Ishikawa (cell line): ENCODE results near the gene KDELR1.

ENCODE experiments used
- CEBPB ChIP-seq: IDR thresholded peaks from 2 replicates; pipeline ENCODE4 v1.6.1; 2012
- CREB1 ChIP-seq: IDR thresholded peaks from 2 replicates; pipeline ENCODE4 v1.6.1; 2012; ENCODE audit warnings: low read depth
- EGR1 ChIP-seq: IDR thresholded peaks from 2 replicates; pipeline ENCODE4 v1.6.1; 2012
- EP300 ChIP-seq: IDR thresholded peaks from 2 replicates; pipeline ENCODE4 v1.6.1; 2012; ENCODE audit warnings: borderline replicate concordance
- FOXM1 ChIP-seq: IDR thresholded peaks from 2 replicates; pipeline ENCODE4 v1.6.1; 2012; ENCODE audit warnings: low read depth, borderline replicate concordance
- NFIC ChIP-seq: IDR thresholded peaks from 2 replicates; pipeline ENCODE4 v1.6.1; 2012
- RAD21 ChIP-seq: IDR thresholded peaks from 2 replicates; pipeline ENCODE4 v1.6.1; 2012; ENCODE audit warnings: low read depth
- TAF1 ChIP-seq: IDR thresholded peaks from 2 replicates; pipeline ENCODE4 v1.6.1; 2012; ENCODE audit warnings: low read depth, mild to moderate bottlenecking
- TCF12 ChIP-seq: IDR thresholded peaks from 2 replicates; pipeline ENCODE4 v1.6.1; 2012; ENCODE audit warnings: low read depth
- TEAD4 ChIP-seq: IDR thresholded peaks from 2 replicates; pipeline ENCODE4 v1.6.1; 2012
- YY1 ChIP-seq: IDR thresholded peaks from 2 replicates; pipeline ENCODE4 v1.6.1; 2012; ENCODE audit warnings: low read depth
- ZBTB7A ChIP-seq: IDR thresholded peaks from 2 replicates; pipeline ENCODE4 v1.6.1; 2012; ENCODE audit warnings: low read depth
- TF ChIP-seq, protein P1 (sequence below): IDR thresholded peaks from 2 replicates; pipeline ENCODE4 v1.6.1; 2012
- TF ChIP-seq, protein P2 (sequence below): IDR thresholded peaks from 2 replicates; pipeline ENCODE4 v1.6.1; 2012
- TF ChIP-seq, protein P3 (sequence below): IDR thresholded peaks from 2 replicates; pipeline ENCODE4 v1.6.1; 2012; ENCODE audit warnings: low read depth, mild to moderate bottlenecking

The KDELR1 gene

DNA sequence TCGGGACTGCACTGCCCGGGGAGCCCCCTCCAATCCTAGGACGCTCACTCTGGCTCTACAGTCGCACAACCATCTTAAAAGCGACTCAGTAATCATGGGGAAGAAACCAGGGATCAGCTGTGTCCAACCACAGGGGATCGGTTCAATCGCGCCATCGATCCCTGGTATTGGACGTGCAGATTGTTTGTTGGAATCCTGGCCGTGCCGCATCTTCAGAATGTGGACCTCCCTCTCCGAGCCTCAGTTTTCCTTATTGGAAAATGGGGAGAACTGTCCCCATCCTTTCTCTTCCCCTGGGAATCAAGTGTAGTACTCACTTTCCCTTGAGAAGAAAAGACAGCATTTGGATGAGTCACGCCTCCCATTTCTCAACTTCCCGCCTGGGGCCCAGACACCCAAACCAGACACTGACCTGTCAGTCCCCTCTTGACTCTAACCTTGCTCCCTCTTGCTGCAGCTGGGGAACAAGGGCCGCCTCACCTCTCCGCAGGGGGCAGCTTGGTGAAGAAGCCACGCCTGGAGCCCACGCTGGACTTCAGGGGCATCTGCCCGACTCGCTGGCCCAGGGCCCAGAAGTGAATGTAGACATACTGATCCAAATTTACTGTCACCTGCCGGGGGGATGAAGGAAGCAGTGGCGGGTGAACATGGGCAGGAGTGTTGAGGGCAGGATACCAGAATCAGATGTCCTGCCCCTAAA lies 48.4 kb downstream of the KDELR1 start:
- TF ChIP-seq FOXM1 (no peak), RAD21 (no peak), YY1 (no peak), TCF12 (no peak), TEAD4 (no peak)
- TF ChIP-seq, protein P1, sequence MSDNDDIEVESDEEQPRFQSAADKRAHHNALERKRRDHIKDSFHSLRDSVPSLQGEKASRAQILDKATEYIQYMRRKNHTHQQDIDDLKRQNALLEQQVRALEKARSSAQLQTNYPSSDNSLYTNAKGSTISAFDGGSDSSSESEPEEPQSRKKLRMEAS, result no peak
- TF ChIP-seq, protein P2, sequence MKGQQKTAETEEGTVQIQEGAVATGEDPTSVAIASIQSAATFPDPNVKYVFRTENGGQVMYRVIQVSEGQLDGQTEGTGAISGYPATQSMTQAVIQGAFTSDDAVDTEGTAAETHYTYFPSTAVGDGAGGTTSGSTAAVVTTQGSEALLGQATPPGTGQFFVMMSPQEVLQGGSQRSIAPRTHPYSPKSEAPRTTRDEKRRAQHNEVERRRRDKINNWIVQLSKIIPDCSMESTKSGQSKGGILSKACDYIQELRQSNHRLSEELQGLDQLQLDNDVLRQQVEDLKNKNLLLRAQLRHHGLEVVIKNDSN, result no peak

DNA sequence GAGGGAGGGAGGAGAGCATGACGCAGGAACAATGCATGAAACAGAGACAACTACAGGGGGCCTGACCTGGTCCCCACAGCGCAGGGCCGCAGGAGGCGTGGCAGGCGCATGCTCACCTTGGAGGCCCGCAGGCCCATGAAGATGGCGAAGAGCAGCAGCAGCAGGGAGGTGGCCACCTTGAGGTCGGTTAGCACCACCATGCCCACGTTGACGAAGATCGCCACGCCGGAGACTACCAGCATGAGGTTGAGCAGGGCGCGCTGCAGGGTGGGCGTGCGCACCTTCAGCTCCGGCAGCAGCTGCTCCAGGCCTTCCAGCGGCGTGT lies 49.0 kb downstream of the KDELR1 start:
- TF ChIP-seq, protein P2, result no peak

DNA sequence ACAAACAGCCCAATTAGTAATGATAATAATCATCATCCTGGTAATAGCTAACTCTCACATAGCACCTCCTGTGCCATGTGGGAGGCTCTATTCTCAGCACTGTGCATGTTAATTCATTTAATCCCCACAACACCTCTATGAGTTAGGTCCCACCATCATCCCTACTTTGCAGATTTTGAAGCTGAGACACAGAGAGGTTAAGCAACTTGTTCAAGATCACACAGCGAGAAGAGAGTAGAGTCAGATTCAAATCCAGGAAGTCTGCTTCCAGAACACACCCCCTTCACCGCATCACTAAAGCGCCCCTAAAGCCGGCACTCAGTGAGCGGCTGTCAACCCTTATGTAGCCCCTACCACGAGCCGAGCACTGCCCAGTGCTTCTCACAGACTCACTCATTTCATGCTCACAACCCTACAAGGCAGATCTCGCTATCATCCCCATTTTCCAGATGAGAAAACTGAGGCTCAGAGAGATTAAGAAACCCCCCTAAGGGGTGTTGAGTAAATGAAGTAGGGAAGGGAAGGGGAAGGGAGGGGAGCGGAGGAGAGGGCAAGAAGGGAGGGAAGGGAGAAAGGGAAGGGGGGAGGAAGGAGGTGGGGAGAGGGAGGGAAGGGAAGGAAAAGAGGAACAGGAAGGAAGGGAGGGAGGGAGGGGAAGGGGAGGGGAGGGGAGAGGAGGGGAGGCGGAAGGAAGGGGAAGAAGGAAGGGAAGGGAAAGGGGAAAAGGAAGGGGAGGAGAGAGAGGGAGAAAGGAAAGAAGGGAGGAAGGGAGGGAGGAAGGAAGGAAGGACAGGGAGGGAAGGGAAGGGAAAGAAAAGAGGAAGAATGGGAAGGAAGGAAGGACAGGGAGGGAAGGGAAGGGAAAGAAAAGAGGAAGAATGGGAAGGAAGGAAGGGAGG lies 49.6 kb downstream of the KDELR1 start:
- TF ChIP-seq CEBPB (no peak), TAF1 (no peak), RAD21 (no peak), TEAD4 (no peak), FOXM1 (no peak), EP300 (no peak), EGR1 (no peak), ZBTB7A (no peak), TCF12 (no peak), CREB1 (no peak), YY1 (no peak), NFIC (no peak)
- TF ChIP-seq, protein P1, result no peak
- TF ChIP-seq, protein P2, result no peak
- TF ChIP-seq, protein P3, sequence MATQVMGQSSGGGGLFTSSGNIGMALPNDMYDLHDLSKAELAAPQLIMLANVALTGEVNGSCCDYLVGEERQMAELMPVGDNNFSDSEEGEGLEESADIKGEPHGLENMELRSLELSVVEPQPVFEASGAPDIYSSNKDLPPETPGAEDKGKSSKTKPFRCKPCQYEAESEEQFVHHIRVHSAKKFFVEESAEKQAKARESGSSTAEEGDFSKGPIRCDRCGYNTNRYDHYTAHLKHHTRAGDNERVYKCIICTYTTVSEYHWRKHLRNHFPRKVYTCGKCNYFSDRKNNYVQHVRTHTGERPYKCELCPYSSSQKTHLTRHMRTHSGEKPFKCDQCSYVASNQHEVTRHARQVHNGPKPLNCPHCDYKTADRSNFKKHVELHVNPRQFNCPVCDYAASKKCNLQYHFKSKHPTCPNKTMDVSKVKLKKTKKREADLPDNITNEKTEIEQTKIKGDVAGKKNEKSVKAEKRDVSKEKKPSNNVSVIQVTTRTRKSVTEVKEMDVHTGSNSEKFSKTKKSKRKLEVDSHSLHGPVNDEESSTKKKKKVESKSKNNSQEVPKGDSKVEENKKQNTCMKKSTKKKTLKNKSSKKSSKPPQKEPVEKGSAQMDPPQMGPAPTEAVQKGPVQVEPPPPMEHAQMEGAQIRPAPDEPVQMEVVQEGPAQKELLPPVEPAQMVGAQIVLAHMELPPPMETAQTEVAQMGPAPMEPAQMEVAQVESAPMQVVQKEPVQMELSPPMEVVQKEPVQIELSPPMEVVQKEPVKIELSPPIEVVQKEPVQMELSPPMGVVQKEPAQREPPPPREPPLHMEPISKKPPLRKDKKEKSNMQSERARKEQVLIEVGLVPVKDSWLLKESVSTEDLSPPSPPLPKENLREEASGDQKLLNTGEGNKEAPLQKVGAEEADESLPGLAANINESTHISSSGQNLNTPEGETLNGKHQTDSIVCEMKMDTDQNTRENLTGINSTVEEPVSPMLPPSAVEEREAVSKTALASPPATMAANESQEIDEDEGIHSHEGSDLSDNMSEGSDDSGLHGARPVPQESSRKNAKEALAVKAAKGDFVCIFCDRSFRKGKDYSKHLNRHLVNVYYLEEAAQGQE, result no peak

DNA sequence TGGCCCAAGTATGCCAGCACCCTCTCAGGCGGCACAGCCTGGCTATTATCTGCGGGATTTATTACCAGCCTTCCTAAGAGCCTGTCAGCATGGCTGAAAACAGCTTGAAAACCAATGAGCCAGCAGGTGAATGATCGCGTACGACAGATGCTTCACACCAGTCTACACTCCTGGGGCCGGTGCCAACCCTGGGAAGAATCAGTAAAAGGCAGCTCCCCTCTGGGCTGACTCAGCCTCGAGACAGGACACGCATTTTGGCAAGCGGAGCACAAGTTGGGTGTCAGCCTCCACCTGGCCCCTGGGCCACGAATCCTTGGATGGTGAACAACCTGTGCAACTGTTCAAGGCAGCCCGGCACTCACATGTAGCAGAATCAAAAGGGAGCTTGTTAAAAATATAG lies 50.4 kb downstream of the KDELR1 start:
- TF ChIP-seq TEAD4, result no peak
- TF ChIP-seq NFIC, result peak; percentile 28; the same call in 1 of the 2 replicates

DNA sequence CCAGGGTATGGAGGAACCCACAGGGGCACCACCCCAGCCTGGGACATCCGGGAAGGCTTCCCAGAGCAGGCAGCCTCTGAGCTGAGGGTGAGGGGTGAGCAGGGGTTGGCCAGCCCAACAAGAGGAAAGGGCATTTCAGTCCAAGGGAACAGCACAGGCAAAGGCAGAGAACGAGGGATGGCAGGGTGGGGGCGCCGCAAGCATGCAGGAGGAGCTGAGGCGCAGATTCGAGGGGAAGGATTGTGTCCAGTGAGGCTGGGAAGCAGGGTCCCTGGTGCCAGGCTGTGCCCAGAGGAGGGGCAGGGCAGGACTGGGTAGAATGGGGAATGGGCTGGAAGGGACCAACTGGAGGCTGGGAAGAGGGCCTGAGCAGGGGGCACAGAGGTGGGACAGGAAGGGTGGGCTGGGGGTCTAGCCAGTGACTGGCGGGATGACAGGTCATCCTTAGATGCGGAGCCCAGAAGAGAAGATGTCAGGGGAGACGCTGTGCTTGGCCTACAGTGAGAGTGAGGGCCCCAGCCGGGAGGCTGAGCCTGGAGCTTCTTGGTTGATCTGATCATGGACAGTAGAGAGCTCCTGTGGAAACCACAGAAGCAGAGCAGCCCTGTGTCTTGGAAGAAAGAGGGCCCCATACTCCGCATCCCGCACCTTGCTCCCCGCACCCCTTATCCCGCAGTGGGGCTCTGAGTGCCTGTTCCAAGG lies 52.4 kb downstream of the KDELR1 start:
- TF ChIP-seq TEAD4 (no peak), YY1 (no peak), CEBPB (no peak), EP300 (no peak), CREB1 (no peak)
- TF ChIP-seq, protein P2, result no peak

DNA sequence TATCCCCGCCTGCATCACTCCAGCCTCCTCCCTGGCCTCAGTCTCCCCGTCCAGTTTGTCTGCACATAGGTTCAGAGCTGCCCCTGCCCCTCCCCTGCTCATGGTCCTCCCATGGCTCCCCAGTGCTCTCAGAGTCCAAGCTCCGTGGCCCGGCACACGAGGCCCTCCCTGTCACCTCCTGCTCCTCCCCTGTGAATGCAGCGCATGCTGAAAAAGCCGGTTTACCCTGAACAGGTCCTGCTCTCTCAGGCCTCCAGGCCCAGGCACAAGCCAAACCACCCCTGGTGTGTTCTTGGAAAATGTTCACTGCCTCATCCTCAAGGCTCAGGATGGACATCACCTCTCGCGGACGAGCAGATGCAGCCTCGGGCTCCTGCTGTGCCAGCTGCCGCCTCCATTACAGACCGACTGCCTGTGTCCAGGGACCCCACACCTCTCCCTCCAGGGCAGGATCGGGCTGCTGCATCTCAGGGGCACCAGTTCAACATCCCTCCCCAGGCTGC lies 53.0 kb downstream of the KDELR1 start:
- no peak for TF ChIP-seq TCF12
- no peak for TF ChIP-seq YY1
- TF ChIP-seq TEAD4, result no peak
- no peak for TF ChIP-seq RAD21
- no peak for TF ChIP-seq EGR1
- TF ChIP-seq EP300, result no peak
- TF ChIP-seq FOXM1, result no peak
- TF ChIP-seq ZBTB7A, result no peak
- no peak for TF ChIP-seq CREB1
- TF ChIP-seq, protein P1, result no peak
- TF ChIP-seq, protein P2, result no peak
- no peak for TF ChIP-seq NFIC
- TF ChIP-seq TAF1, result no peak
- TF ChIP-seq CEBPB, result no peak
- TF ChIP-seq, protein P3, result no peak
